GM12878 (cell line): Measurements from ENCODE around the gene SCYL1. TPM values are rescaled to one million over a fixed set of nuclear protein-coding genes. Genes with fewer than 3 reads are reported as not detected.

ENCODE experiments used
- ATAC-seq: fragments of 200-7000 bp; cut with Tn5 transposase; 3 replicates; pipeline ENCODE4 v1.9.1; 2020; ENCODE audit warnings: mild to moderate bottlenecking, moderate library complexity
- BruUV-seq: library from RNA; stranded (reverse); fragments of 400-500 nt; replicated peaks from 2 replicates; lab custom pipeline; 2021; lab: Mats Ljungman, UMichigan
- CTCF ChIA-PET: fragments of 300-600 bp; sonication (Branson Sonifier 250); formaldehyde crosslinking; extraction: SDS; loops from one replicate; lab custom pipeline; 2021; ENCODE audit warnings: inconsistent platforms; lab: Yijun Ruan, JAX
- POLR2A ChIA-PET: fragments of 350-600 bp; formaldehyde crosslinking; extraction: SDS; loops from one replicate; lab custom pipeline; 2021; ENCODE audit warnings: inconsistent platforms; lab: Charles Lee
- RAD21 ChIA-PET: fragments of 300-600 bp; sonication (Branson Sonifier 250); formaldehyde crosslinking; loops from one replicate; lab custom pipeline; 2023; ENCODE audit warnings: antibody characterized with exemption; ENCODE audit not compliant: unreplicated experiment; lab: Charles Lee
- SMC1A ChIA-PET: fragments of 300-600 bp; sonication (Branson Sonifier 250); formaldehyde crosslinking; loops from one replicate; lab custom pipeline; 2023; ENCODE audit not compliant: unreplicated experiment, uncharacterized antibody; lab: Charles Lee
- DNase-seq: peaks from one replicate; pipeline ENCODE4 v3.0.0-alpha.2; 2011; ENCODE audit warnings: low read depth, low spot score
- FAIRE-seq: peaks from 3 replicates; lab custom pipeline; 2011; peaks lifted over from hg19 to GRCh38; lab: Jason Lieb, UNC
- H2AFZ ChIP-seq: 2 replicates; pipeline ENCODE4 v1.6.0; 2011; ENCODE audit warnings: low read depth, low read length, control low read depth; ENCODE audit not compliant: control insufficient read depth
- H3K27ac ChIP-seq: 2 replicates; pipeline ENCODE4 v1.5.1; 2011; ENCODE audit warnings: control low read depth; ENCODE audit not compliant: control insufficient read depth, insufficient read depth
- H3K27me3 ChIP-seq, 2 experiments: replicated peaks in 1 of 2; 2 replicates each; pipeline versions ENCODE4 v1.6.0 to v1.6.1; 2011; ENCODE audit warnings: low read length in 1 of 2; ENCODE audit not compliant: control insufficient read depth in 2 of 2, insufficient read depth in 2 of 2
- H3K36me3 ChIP-seq, 2 experiments: 2 replicates each; pipeline ENCODE4 v1.5.1; 2011; ENCODE audit warnings: low read length in 1 of 2; ENCODE audit not compliant: control insufficient read depth in 2 of 2, insufficient read depth in 2 of 2
- H3K4me1 ChIP-seq: 2 replicates; pipeline ENCODE4 v1.6.1; 2011; ENCODE audit warnings: mild to moderate bottlenecking, low read length, moderate library complexity, mixed read lengths; ENCODE audit not compliant: control insufficient read depth, insufficient read depth
- H3K4me2 ChIP-seq: 2 replicates; pipeline ENCODE4 v1.6.0; 2011; ENCODE audit warnings: control low read depth; ENCODE audit not compliant: control insufficient read depth, insufficient read depth
- H3K4me3 ChIP-seq: fragments of 200-600 bp; sonication (generic); 2 replicates; pipeline ENCODE4 v1.5.1; 2016
- H3K79me2 ChIP-seq: 2 replicates; pipeline ENCODE4 v1.6.0; 2011; ENCODE audit warnings: low read length; ENCODE audit not compliant: control insufficient read depth, insufficient read depth
- H3K9ac ChIP-seq: 2 replicates; pipeline ENCODE4 v1.8.0; 2011; ENCODE audit warnings: low read length, control low read depth, mixed read lengths; ENCODE audit not compliant: control insufficient read depth, insufficient read depth
- H3K9me3 ChIP-seq: replicated peaks from 3 replicates; pipeline ENCODE4 v1.5.1; 2011; ENCODE audit warnings: mild to moderate bottlenecking, low read length; ENCODE audit not compliant: control insufficient read depth, insufficient read depth
- H4K20me1 ChIP-seq: 2 replicates; pipeline ENCODE4 v1.6.0; 2011; ENCODE audit not compliant: control insufficient read depth, insufficient read depth
- BCL3 ChIP-seq: IDR thresholded peaks from 2 replicates; pipeline ENCODE4 v1.6.1; 2011; ENCODE audit warnings: borderline replicate concordance, low read depth, mild to moderate bottlenecking, moderate library complexity, low read length; ENCODE audit not compliant: insufficient read depth, poor library complexity, severe bottlenecking
- CHD1 ChIP-seq: IDR thresholded peaks from 2 replicates; pipeline ENCODE4 v1.6.1; 2012; ENCODE audit warnings: low read depth, low read length, improper control_type of control experiment
- CREM ChIP-seq: IDR thresholded peaks from 2 replicates; pipeline ENCODE4 v1.6.1; 2014; ENCODE audit warnings: antibody characterized with exemption, low read depth
- MXI1 ChIP-seq: fragments of 150-350 bp; IDR thresholded peaks from 2 replicates; pipeline ENCODE4 v1.6.1; 2011; ENCODE audit warnings: low read depth, mild to moderate bottlenecking, inconsistent platforms, low read length, improper control_type of control experiment
- PAX5 ChIP-seq: IDR thresholded peaks from 2 replicates; pipeline ENCODE4 v1.6.1; 2011; ENCODE audit warnings: low read depth, low read length, borderline replicate concordance
- PKNOX1 ChIP-seq: fragments of 450-650 bp; IDR thresholded peaks from 2 replicates; pipeline ENCODE4 v1.6.1; 2016; ENCODE audit warnings: mild to moderate bottlenecking
- POLR2A ChIP-seq: IDR thresholded peaks from 2 replicates; pipeline ENCODE4 v1.6.1; 2011; ENCODE audit warnings: low read depth, mild to moderate bottlenecking, low read length
- WGBS: methylation state at CpG from one replicate; pipeline ENCODE4 v1.1.6; 2016; ENCODE audit warnings: low lambda C conversion rate; ENCODE audit not compliant: insufficient replicate concordance, insufficient coverage; ENCODE audit errors: missing lambda C conversion rate; 5-methylcytosine and 5-hydroxymethylcytosine counted together
- in situ Hi-C: fragments of 300-500 bp; cut with MboI; formaldehyde crosslinking; loops from 9 replicates; pipeline ENCODE4 v1.14.3; 2018; ENCODE audit warnings: mixed read lengths
- intact Hi-C: fragments of 100-400 bp; cut with micrococcal nuclease; formaldehyde crosslinking; loops from one replicate; pipeline ENCODE4 v1.14.2; 2022; ENCODE audit not compliant: unreplicated experiment
- polyA plus RNA-seq, 11 experiments: library from polyadenylated mRNA; depleted of rRNA in 4 of 11; unstranded in 6 of 11; stranded (reverse) in 5 of 11; fragments of >200 nt; fragmentation: Nextera tagmentation in 4 of 11; fragmentation: Illumina TruSeq in 1 of 11; extraction: Ambion mirVana in 4 of 11; extraction: Trizol in 1 of 11; gene quantifications; 1 replicate in 1 of 11; 2 replicates in 10 of 11; pipeline versions ENCODE4 v1.2.1 to v1.2.3, GENCODE V29; 2011 to 2016; ENCODE audit warnings: inconsistent platforms in 2 of 11, missing spikeins in 2 of 11, low read depth in 1 of 11
- total RNA-seq, 4 experiments: library from RNA; depleted of rRNA in 3 of 4; stranded (reverse); fragments of >200 nt in 3 of 4; fragmentation: Illumina TruSeq in 1 of 4; extraction: Trizol in 1 of 4; gene quantifications; 2 replicates each; pipeline versions ENCODE4 v1.2.1 to v1.2.3, GENCODE V29; 2013 to 2021

Gene SCYL1
- total and polyA plus RNA-seq, 10 of the 15 experiments (the other 5 are each of a cell fraction or from before 2014, with no cell fraction given): 0.80 to 82.7 (median 51.2) TPM

- 99% methylated on average over 60 of the region's 92 CpGs for WGBS
- RAD21 ChIA-PET: interaction anchor here (0.5 to 4.1 kb wide), 4 partner anchors 13 to 174 kb away, joined by 4 to 58 read pairs (median 38); partner anchors contain the start of genes FAM89B and ZNRD2
- TF ChIP-seq MXI1 (no peak), PKNOX1 (no peak), POLR2A (0 out of 2 replicates have a peak, but pooled peaks have one; percentile 29), CHD1 (no peak), BCL3 (peak; percentile 24), PAX5 (no peak), CREM (no peak)
- Histone ChIP-seq H3K27ac (peak overlapping the region; percentile 53; the same call in 1 of the 2 replicates), H3K9me3 (no peaks in the 10 kb centered on the region), H3K79me2 (no peaks in the 10 kb centered on the region), H3K36me3 (peaks cover 5% of the 10 kb centered on the region in 2 experiments; a peak in 3 of 4 replicates), H2AFZ (no peak overlapping the region), H3K4me2 (peak overlapping the region; percentile 97), H3K4me3 (peak overlapping the region; percentile 72), H4K20me1 (no peaks in the 10 kb centered on the region), H3K4me1 (peaks cover 6% of the 10 kb centered on the region), H3K9ac (no peak overlapping the region), H3K27me3 (no peaks in the 10 kb centered on the region)
- POLR2A ChIA-PET: interaction anchor here (1.0 to 3.7 kb wide), 5 partner anchors 13 to 75 kb away, joined by 3 to 34 read pairs (median 13); partner anchors contain the start of genes EHBP1L1, FAM89B, MAP3K11 and PCNX3
- CTCF ChIA-PET: interaction anchor here (1.0 to 4.2 kb wide), 8 partner anchors 8 to 49 kb away, joined by 3 to 89 read pairs (median 17); partner anchors contain the start of genes FAM89B, SCYL1 and ZNRD2
- ATAC-seq (no peak), FAIRE-seq (no peak), DNase-seq (no peak)
- no TSS peak for BruUV-seq
- intact Hi-C loops: no loop called here
- in situ Hi-C loops: no loop called here
- SMC1A ChIA-PET: interaction anchor here (2.1 to 4.1 kb wide), 4 partner anchors 14 to 75 kb away, joined by 7 to 48 read pairs (median 19); partner anchors contain the start of genes FAM89B, MAP3K11, PCNX3 and SCYL1
These were observed 14.2 kb downstream of the SCYL1 start for GRCh38 chr11:65538915-65539743.
